Vagina (tissue), 2 donors: Measurements from ENCODE around the gene TBL1XR1. TPM values are rescaled to one million over a fixed set of nuclear protein-coding genes. Genes with fewer than 3 reads are reported as not detected.

ENCODE experiments used
- DNase-seq, 2 donors: peaks; one replicate each; pipeline ENCODE4 v3.0.0-alpha.2; 2017; ENCODE audit errors: extremely low spot score in 2 of 2
- H3K27ac ChIP-seq: fragments of 200-600 bp; sonication (generic); one replicate; pipeline ENCODE4 v1.5.1; 2019
- H3K27me3 ChIP-seq: fragments of 200-600 bp; sonication (generic); one replicate; pipeline ENCODE4 v1.5.1; 2019
- H3K36me3 ChIP-seq, 2 donors: fragments of 200-600 bp; sonication (generic); one replicate each; pipeline ENCODE4 v1.5.1; 2017 to 2019
- H3K4me1 ChIP-seq: fragments of 200-600 bp; sonication (generic); one replicate; pipeline ENCODE4 v1.5.1; 2019
- H3K4me3 ChIP-seq, 2 donors: fragments of 200-600 bp; sonication (generic); 1 replicate in 1 of 2; 2 replicates in 1 of 2; pipeline ENCODE4 v1.5.1; 2016 to 2019
- H3K9me3 ChIP-seq: fragments of 200-600 bp; sonication (generic); one replicate; pipeline ENCODE4 v1.5.1; 2019
- CTCF ChIP-seq, 3 experiments: fragments of 450-650 bp in 2 of 3; fragments of 200-600 bp in 1 of 3; sonication (generic) in 1 of 3; IDR thresholded peaks; one replicate each; pipeline ENCODE4 v1.5.1; 2017 to 2019; ENCODE audit warnings: antibody characterized with exemption in 3 of 3, mild to moderate bottlenecking in 2 of 3, moderate library complexity in 2 of 3
- POLR2A ChIP-seq, 2 donors: fragments of 450-650 bp; IDR thresholded peaks; one replicate each; pipeline ENCODE4 v1.6.1; 2017; ENCODE audit warnings: antibody characterized with exemption in 2 of 2, mild to moderate bottlenecking in 2 of 2, moderate library complexity in 2 of 2
- POLR2AphosphoS5 ChIP-seq, 2 donors: sonication (generic); formaldehyde crosslinking; IDR thresholded peaks; one replicate each; pipeline ENCODE4 v1.9.0; 2017; ENCODE audit warnings: antibody characterized with exemption in 2 of 2, mild to moderate bottlenecking in 2 of 2, low read depth in 1 of 2; ENCODE audit not compliant: insufficient read depth in 1 of 2
- intact Hi-C: fragments of 100-400 bp; cut with DNase I; formaldehyde crosslinking; loops from one replicate; pipeline ENCODE4 v1.15.1; 2023
- total RNA-seq: library from RNA; depleted of rRNA; stranded (reverse); fragments of >200 nt; gene quantifications from one replicate; pipeline ENCODE4 v1.2.3, GENCODE V29; 2016

Gene TBL1XR1
- total RNA-seq, 1 donor from 2014 or later, result 80.5 TPM

- intact Hi-C loops, result no loop called here
Observed at GRCh38 chr3:177131927-177132636, 65.2 kb downstream of the TBL1XR1 start.

GRCh38 chr3:177127008-177127407, 70.3 kb downstream of the TBL1XR1 start:
- DNase-seq, result no peak
- Histone ChIP-seq H3K27me3 (no peaks in the 10 kb centered on the region), H3K36me3 (no peaks in the 10 kb centered on the region), H3K9me3 (no peaks in the 10 kb centered on the region), H3K4me1 (peaks cover 61% of the 10 kb centered on the region), H3K4me3 (no peak overlapping the region), H3K27ac (no peak overlapping the region)
- intact Hi-C loops, result no loop called here
- TF ChIP-seq POLR2A (IDR thresholded peaks at IDR 0.05) (no peak), POLR2AphosphoS5 (IDR thresholded peaks at IDR 0.05; ENCODE audit: insufficient read depth in 1 of 2, low read depth in 1 of 2) (peak in 1 of 2 donors; percentile 20), CTCF (IDR thresholded peaks at IDR 0.05) (no peak)

More at GRCh38 chr3:177131927-177132636, 65.2 kb downstream of the TBL1XR1 start:
- Histone ChIP-seq H3K27ac (no peak overlapping the region), H3K36me3 (no peaks in the 10 kb centered on the region), H3K4me1 (peaks cover 47% of the 10 kb centered on the region), H3K27me3 (no peaks in the 10 kb centered on the region), H3K4me3 (no peak overlapping the region), H3K9me3 (no peaks in the 10 kb centered on the region)
- TF ChIP-seq POLR2A (IDR thresholded peaks at IDR 0.05) (no peak), CTCF (IDR thresholded peaks at IDR 0.05) (no peak)
- DNase-seq, result no peak

DNA sequence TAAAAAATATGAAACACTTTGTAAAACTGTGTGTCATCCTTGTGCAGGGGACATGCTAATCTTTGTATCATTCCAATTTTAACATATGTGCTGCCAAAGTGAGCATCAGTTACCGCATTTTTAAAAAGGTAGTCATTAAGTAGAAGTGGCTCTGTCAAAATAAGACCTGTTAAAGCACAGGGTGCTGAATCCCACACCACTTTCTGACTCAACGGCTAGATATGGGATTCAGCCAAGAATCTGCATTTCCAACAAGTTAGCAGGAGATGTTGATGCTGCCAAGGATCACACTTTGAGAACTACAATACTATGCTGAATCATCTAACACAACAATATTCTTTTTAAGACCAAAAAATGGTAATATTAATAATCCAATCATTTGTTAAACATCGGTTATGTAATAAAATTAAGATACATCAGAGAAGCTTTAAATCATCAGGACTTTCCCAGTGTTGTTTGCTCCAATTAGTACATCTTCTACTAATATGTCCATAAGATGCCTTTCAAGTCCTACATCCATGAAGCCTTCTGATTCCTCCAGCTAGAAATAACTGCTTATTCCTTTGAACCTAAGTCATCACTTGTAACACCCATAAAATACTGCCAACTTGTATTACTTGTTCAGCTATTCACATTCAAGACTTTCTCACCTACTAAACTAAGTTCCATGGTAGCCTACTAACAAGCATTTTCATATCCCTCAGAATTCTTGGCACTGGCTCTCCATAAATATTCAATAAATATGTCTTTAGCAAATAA, 71.1 kb downstream of the TBL1XR1 start:
- no peak for DNase-seq
- no peak overlapping the region for H3K4me3 ChIP-seq
- peaks cover 62% of the 10 kb centered on the region for H3K4me1 ChIP-seq
- H3K9me3 ChIP-seq, result no peaks in the 10 kb centered on the region
- H3K27ac ChIP-seq, result no peak overlapping the region
- H3K36me3 ChIP-seq, result no peaks in the 10 kb centered on the region
- intact Hi-C loops, result no loop called here
- TF ChIP-seq CTCF (IDR thresholded peaks at IDR 0.05) (no peak), POLR2A (IDR thresholded peaks at IDR 0.05) (no peak)
- no peaks in the 10 kb centered on the region for H3K27me3 ChIP-seq

DNA sequence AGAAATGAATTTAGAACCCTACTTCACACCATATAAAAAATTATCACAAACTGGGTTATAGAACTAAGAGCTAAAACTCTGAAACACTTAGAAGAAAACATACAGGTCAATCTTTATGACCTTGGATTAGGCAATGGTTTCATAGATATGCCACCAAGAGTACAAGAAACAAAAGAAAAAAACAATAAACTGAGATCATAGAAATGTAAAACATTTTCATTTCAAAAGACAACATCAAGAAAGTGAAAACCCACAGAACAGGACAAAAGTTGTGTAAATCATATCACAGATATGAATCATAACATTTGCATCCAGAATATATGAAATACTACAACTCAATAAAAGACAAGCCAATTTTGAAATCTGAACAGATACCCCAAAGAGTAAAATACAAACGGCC, 72.4 kb downstream of the TBL1XR1 start:
- H3K27me3 ChIP-seq, result no peaks in the 10 kb centered on the region
- H3K9me3 ChIP-seq, result no peaks in the 10 kb centered on the region
- H3K4me3 ChIP-seq, result no peak overlapping the region
- no peak for DNase-seq
- H3K27ac ChIP-seq, result no peak overlapping the region
- no peaks in the 10 kb centered on the region for H3K36me3 ChIP-seq
- peaks cover 68% of the 10 kb centered on the region for H3K4me1 ChIP-seq
- intact Hi-C loops, result no loop called here
- no peak for TF ChIP-seq POLR2AphosphoS5 (IDR thresholded peaks at IDR 0.05; ENCODE audit: insufficient read depth in 1 of 2, low read depth in 1 of 2)
- TF ChIP-seq POLR2A (IDR thresholded peaks at IDR 0.05), result no peak
- TF ChIP-seq CTCF (IDR thresholded peaks at IDR 0.05), result no peak

DNA sequence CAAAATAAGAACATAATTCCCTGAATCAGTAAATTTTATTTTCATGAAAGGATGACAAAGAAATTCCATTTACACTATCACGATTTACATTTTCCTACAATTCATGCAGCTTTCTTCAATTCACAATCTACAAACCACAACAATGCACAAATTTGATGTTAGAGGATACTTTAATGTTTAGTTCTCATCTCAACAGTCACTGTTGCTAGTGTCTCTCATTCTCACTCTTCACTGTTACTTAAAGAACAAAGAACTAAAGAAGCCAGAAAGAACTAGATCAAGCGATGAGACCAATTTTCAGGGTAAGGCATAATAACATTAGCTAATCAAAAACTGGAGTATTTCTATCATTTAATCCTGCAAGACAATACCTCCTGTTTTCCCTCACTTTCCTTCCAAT, 73.5 kb downstream of the TBL1XR1 start:
- H3K9me3 ChIP-seq, result no peaks in the 10 kb centered on the region
- no peaks in the 10 kb centered on the region for H3K36me3 ChIP-seq
- DNase-seq, result no peak
- H3K4me1 ChIP-seq, result peaks cover 65% of the 10 kb centered on the region
- intact Hi-C loops, result no loop called here
- H3K27me3 ChIP-seq, result no peaks in the 10 kb centered on the region
- no peak for TF ChIP-seq POLR2AphosphoS5 (IDR thresholded peaks at IDR 0.05; ENCODE audit: insufficient read depth in 1 of 2, low read depth in 1 of 2)
- TF ChIP-seq POLR2A (IDR thresholded peaks at IDR 0.05), result no peak
- TF ChIP-seq CTCF (IDR thresholded peaks at IDR 0.05), result no peak
- no peak overlapping the region for H3K4me3 ChIP-seq
- H3K27ac ChIP-seq, result no peak overlapping the region
